GM21737 (cell line): ENCODE measurements around the gene GAL3ST3.

Experiments used
- ATAC-seq: cut with Tn5 transposase; IDR thresholded peaks from one replicate; pipeline ENCODE4 v1.9.1; 2021; ENCODE audit warnings: mild to moderate bottlenecking, moderate library complexity; ENCODE audit not compliant: unreplicated experiment

Gene GAL3ST3

GRCh38 chr11:66069715-66070603 is 21.0 kb upstream of the GAL3ST3 start, which contains the start of gene PACS1:
TSS of gene PACS1 (plus strand) at chr11:66070272. CDS start at chr11:66070487, 215 bp downstream.
- peak; percentile 47 for ATAC-seq

GRCh38 chr11:66068923-66069714 is 20.2 kb upstream of the GAL3ST3 start:
- peak; percentile 8 for ATAC-seq

DNA sequence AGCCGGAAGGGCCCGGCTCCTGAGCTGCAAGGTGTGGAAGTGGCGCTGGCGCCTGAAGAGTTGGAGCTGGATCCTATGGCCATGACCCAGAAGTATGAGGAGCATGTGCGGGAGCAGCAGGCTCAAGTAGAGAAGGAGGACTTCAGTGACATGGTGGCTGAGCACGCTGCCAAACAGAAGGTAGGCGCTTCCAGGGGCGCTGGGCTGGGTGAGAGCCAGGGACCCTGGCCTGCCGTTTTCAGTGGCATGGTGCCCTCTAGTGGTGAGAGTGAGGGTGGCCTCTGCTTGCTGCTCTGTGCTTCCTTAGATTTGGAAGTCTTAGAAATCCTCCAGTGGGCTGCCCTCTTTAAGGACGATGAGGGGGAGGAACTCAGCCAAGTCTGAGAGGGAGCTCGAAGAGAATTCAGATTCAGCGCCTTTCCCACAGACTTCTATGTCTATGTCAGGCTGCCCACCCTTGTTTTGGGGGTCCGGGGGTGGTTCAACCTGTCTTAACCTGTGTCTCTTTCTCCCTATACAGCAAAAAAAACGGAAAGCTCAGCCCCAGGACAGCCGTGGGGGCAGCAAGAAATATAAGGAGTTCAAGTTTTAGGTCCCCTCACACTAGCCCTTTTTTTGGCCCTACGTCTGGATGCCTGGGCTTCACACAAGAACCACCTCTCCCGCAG is 19.3 kb upstream of the GAL3ST3 start:
- no peak for ATAC-seq

DNA sequence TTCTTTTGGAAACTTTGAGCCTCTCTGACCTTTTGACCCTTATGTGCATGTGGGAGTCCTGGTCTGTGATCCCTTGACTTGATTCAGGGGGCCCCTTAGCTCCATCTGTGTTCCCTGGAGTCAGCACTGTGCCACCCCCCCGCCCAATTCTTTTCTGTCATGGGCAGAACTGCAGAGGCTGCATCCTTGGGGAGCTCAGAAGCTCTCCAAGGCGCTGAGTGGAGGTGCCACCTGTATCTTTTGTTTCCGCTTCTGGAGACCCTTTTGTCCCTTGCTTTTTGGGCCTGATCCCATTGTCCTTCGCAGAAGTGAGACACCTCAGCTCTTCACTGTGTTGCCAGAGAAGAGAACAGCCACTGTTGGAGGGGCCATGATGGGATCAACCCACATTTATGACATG is 18.7 kb upstream of the GAL3ST3 start:
- ATAC-seq, result no peak

DNA sequence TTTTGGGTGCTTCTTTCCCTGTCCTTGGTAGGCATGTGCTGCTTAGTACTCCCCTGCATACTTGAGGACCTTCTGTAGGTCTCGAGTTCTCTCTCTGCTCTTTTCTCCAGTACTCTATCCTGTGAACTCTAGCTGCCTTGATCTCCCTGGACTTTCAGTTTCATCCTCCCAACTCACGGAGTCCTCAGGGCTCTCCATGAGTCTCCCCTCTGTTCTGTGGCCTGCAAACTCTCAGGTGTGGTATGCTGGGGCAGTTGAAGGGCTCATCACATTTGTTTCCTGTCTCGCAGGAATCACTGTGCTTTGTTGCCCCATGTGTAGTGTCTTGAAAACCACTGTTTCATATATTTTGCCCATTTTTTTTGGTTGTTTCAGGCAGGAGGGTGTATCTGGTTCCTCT is 17.8 kb upstream of the GAL3ST3 start:
- no peak for ATAC-seq

DNA sequence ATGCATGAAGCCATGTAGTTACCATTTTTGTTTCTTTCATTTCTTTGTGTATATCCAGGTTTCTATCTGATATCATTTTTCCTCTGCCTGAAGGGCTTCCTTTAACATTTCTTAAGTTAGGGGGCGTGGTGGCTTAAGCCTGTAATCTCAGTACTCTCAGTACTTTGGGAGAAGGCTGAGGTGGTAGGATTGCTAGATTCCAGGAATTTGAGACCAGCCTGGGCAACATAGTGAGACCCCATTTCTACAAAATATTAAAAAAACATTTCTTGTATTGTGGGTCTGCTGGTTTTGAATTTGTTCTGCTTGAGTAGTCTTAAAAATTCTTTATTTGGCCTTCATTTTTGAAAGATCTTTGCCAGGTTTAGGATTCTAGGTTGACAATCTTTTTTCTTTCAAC is 15.6 kb upstream of the GAL3ST3 start:
- ATAC-seq, result no peak

GRCh38 chr11:66063900-66064299 is 14.9 kb upstream of the GAL3ST3 start:
- ATAC-seq, result no peak

GRCh38 chr11:66062408-66062807 is 13.4 kb upstream of the GAL3ST3 start:
- no peak for ATAC-seq

DNA sequence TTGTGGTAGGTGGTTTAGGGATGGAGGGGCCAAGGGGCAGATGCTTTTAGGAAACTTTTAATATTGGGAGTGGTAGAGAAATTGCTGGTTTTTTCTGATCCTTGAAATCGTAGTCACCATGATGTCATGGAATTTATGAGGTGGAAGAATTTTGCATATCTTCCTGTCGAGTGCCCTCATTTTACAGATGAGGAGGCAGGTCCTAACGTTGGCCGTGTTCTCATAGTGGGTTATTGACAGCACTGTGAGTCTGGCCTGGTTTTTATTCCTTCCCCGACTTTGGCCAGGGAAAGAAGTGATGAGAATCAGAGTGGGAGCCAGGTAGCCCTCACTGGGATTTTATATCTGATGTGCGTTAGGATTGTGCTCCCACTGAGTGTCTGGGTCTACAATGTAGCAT is 12.3 kb upstream of the GAL3ST3 start:
- ATAC-seq, result no peak

DNA sequence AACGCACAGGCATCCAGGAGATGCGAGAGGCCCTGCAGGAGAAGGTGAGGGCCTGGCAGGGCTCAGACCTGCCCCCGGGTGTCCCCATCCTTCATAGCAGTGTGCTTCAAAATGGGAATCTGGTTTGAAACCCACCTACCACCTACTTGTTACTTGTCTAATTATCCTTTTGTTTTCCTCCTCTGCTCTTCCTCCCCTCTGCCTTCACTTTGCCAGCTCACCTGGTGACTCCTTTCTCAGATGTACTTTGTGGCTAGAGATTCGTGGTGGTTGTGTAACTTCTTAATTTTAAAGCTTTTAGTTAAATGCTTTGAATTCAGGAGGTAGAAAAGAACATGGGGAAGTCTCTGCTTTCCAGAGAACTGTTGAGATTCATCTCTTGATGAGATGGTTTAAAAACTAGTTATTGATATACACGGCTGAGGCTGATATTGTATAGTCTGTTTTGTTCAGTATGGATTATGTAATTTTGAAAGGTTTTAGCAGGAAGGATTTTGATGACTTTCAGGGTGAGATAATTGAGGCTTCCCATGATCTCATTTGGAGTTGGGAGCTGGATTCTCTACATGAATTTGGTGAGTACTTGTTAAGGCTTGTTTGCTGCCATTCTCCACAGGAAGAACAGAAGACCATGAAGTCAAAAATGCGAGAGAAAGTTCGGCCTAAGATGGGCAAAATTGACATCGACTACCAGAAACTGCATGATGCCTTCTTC is 11.2 kb upstream of the GAL3ST3 start:
- ATAC-seq, result no peak

GRCh38 chr11:66056501-66056900 is 7.5 kb upstream of the GAL3ST3 start:
- ATAC-seq, result no peak

DNA sequence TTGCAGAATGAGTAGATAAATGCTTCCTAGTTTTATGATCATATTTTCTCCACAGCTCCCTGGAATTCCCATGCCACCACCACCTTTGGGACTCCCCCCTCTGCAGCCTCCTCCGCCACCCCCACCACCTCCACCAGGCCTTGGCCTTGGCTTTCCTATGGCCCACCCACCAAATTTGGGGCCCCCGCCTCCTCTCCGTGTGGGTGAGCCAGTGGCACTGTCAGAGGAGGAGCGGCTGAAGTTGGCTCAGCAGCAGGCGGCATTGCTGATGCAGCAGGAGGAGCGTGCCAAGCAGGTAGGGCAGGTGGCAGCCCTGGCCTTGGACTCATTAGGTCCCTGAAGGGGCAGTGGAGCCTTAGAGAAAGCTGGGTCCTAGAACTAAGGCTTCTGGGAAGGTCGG is 6.1 kb upstream of the GAL3ST3 start:
- no peak for ATAC-seq

DNA sequence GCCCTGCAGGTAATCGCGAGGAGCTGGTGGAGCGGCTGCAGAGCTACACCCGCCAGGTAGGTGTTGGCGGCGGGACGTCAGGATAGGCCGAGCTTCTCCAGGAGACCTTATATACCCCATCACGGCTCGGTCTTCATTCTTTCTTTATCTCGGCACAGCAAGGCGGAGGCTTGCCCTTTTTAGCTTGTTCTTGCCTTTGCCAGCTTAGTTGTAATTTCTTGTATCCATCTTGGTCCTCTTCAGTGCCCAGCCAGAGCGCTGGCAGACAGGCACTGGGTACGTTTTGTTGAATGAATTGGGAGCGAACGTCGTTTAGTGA is 3.7 kb upstream of the GAL3ST3 start:
- ATAC-seq, result no peak

- peak; percentile 94 for ATAC-seq
Measured at GRCh38 chr11:66051766-66052663, 3.1 kb upstream of the GAL3ST3 start, which contains the start of gene SF3B2. TSS of gene SF3B2 (plus strand) at chr11:66052364. CDS start at chr11:66052385, 21 bp downstream.

GRCh38 chr11:66051371-66051765 is 2.4 kb upstream of the GAL3ST3 start:
- no peak for ATAC-seq

- no peak for ATAC-seq
Measured at GRCh38 chr11:66050581-66051231, 1.7 kb upstream of the GAL3ST3 start.

DNA sequence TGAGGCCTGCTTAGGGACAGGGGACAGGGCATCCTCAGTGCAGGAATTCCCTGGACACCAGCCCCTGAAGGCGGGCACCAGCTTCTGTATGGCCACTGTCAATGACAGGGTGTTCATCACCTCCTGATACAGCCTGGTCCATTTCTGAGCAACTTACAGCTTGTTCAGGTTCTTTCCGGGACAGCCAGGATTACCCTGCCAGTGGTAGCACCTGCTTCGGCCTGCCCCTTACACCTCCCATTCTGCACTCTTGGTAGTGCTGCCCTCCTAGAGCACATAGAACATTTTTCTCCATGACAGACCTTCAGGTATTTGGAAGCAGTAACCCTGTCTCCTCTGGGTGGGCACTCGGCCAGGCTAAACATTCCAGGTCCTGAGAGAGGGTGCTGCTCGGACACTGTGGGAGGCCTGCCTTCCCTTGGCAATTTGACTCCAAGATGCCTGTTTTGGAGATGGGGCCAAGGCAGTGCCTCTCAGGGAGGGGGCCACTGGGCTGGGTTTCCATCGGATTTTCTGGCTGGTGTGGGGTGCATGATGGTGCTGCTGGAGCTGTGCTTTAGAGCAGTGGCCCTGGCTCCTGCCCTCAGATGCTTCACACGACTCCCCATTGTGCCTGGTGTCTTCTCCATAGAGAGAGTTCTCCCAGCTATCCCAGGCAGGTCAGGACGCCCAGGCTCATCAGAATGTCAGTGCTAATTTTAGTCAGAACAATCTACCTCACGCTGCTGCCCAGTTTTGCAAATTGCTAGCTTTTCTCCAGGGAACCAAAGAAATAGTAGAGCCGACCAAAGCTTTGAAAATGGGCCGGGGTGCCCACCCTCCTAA is 1.2 kb downstream of the GAL3ST3 start:
- no peak for ATAC-seq

GRCh38 chr11:66046901-66047300 is 2.1 kb downstream of the GAL3ST3 start:
- no peak for ATAC-seq
